Psoas muscle (tissue), 8 donors: ENCODE measurements around the gene TSHZ2. TPM values are rescaled to one million over a fixed set of nuclear protein-coding genes. Genes with fewer than 3 reads are reported as not detected.

Experiments
- ATAC-seq, 4 donors: fragments of 200-7000 bp; cut with Tn5 transposase; one replicate each; pipeline ENCODE4 v1.9.1; 2020; ENCODE audit warnings: moderate library complexity in 3 of 4, mild to moderate bottlenecking in 2 of 4
- DNase-seq, 2 donors: peaks; one replicate each; pipeline ENCODE4 v3.0.0-alpha.2; 2020
- H3K27ac ChIP-seq: fragments of 200-600 bp; one replicate; pipeline ENCODE4 v1.8.0; 2022
- H3K27me3 ChIP-seq, 3 donors: fragments of 200-600 bp in 1 of 3; one replicate each; pipeline versions ENCODE4 v1.6.1 to v1.8.0; 2013 to 2022; ENCODE audit warnings: low read length in 2 of 3, mild to moderate bottlenecking in 2 of 3, moderate library complexity in 1 of 3; ENCODE audit not compliant: insufficient read depth in 3 of 3
- H3K36me3 ChIP-seq, 2 donors: fragments of 200-600 bp in 1 of 2; one replicate each; pipeline versions ENCODE4 v1.6.1 to v1.8.0; 2013 to 2022; ENCODE audit warnings: low read depth in 1 of 2, mild to moderate bottlenecking in 1 of 2, moderate library complexity in 1 of 2; ENCODE audit not compliant: insufficient read depth in 1 of 2
- H3K4me1 ChIP-seq: fragments of 200-600 bp; one replicate; pipeline ENCODE4 v1.8.0; 2022
- H3K4me3 ChIP-seq: fragments of 200-600 bp; one replicate; pipeline ENCODE4 v1.8.0; 2022; ENCODE audit warnings: mild to moderate bottlenecking
- H3K9me3 ChIP-seq: fragments of 200-600 bp; one replicate; pipeline ENCODE4 v1.8.0; 2022
- CTCF ChIP-seq: fragments of 200-600 bp; IDR thresholded peaks from one replicate; pipeline ENCODE4 v1.8.0; 2022; ENCODE audit warnings: antibody characterized with exemption
- WGBS, 3 donors: extraction: QIAGEN DNeasy Blood & Tissue Kit; methylation state at CpG; one replicate each; pipeline versions ENCODE4 v1.1.6 to v1.1.7; 2013; 5-methylcytosine and 5-hydroxymethylcytosine counted together
- intact Hi-C, 2 donors: fragments of 100-400 bp; cut with DNase I; formaldehyde crosslinking; loops; one replicate each; pipeline versions ENCODE4 v1.11.0 to v1.14.2; 2022
- polyA plus RNA-seq, 3 donors: library from polyadenylated mRNA; stranded (reverse); fragments of 200-250 nt; gene quantifications; one replicate each; pipeline ENCODE4 v1.2.3, GENCODE V29; 2013
- total RNA-seq, 4 donors: library from RNA; stranded (reverse); fragmentation: NEBNext Ultra II Directional in 2 of 4; extraction: Animal tissue kit (Norgen Biotek cat#: 25700) in 2 of 4; gene quantifications; one replicate each; pipeline versions ENCODE4 v1.2.1 to v1.2.4, GENCODE V29; 2021 to 2023
- donor health status: healthy with polysubstance abuse.
- donor health status: DM: no; HTN: no; CAD: no; lungs with moderate emphysema.
- donor health status: Bipolar disorder and iron deficiency.
- donor health status: healthy.
- donor health status: DM: yes; HTN: yes; CAD: no.
- donor health status: DM: no; HTN: no; CAD: no.
- donor health status: DM: no; HTN: no; CAD: no.
- donor health status: DM: yes; HTN: yes; CAD: no.

TSHZ2 gene
- total and polyA plus RNA-seq, 7 donors: 0.39 to 7.5 (median 1.9) TPM

DNA sequence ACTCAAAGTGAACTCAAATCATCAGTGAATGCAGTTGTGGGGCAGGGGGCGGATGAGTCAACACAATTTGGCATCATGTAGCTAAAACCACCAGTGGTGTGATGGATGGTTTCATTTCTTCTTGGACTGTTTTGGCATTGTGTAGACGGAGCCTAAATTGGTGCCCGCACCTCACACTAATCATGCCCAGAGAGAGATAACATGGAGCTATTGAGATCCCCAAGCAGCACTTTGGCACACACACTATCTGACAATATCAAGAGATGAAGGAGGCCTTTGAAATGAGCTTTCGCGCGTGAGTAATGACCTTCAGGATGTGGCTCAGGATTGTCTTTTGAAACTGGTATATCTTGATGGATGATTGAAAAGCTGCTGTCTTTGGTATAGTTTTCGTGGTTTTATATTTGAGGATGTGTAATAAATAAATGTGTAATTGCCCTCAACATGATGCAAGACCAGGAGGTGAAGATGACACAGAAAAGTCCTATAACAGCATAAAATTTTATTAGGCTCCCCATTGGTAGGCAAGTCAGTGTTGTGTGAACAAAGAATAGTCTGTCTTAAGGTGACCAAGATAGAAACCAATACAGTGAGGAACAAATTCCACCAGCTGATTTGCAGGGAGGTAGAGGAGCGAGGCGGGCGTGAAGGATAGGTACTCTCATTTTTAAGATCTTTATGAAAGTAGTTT, 174.2 kb downstream of the TSHZ2 start:
- DNase-seq: no peak
- H3K27ac ChIP-seq: no peak overlapping the region
- no peaks in the 10 kb centered on the region for H3K4me1 ChIP-seq
- H3K4me3 ChIP-seq: no peak overlapping the region
- no peak for ATAC-seq
- 92 to 96% (median 94%) methylated on average over 10 of the region's 10 CpGs for WGBS, 3 donors
- H3K36me3 ChIP-seq: no peaks in the 10 kb centered on the region
- intact Hi-C loops: no loop called here
- no peaks in the 10 kb centered on the region for H3K27me3 ChIP-seq
- no peaks in the 10 kb centered on the region for H3K9me3 ChIP-seq
- no peak for TF ChIP-seq CTCF

DNA sequence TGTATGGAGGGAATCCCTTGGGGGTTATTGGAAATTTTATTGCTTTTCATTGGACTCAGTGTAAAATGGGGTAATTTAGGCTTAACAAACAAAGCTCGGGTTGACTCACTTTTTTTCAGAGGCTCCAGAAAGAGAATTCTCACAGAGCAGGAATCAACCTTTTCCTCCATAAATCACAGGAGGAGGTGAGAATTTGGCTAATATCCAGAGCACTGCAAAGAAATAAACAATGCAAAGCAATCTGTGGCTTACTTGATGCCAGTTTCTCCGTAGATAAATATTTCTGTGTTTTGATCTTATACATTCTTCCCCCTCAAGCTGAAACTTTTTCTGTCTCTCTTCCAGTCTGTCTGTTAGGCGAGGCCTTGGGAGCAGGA, 176.6 kb downstream of the TSHZ2 start:
- Histone ChIP-seq H3K9me3 (no peaks in the 10 kb centered on the region), H3K4me3 (no peak overlapping the region), H3K36me3 (no peaks in the 10 kb centered on the region), H3K27me3 (no peaks in the 10 kb centered on the region), H3K4me1 (no peaks in the 10 kb centered on the region), H3K27ac (no peak overlapping the region)
- intact Hi-C loops: no loop called here
- ATAC-seq (no peak), DNase-seq (no peak)
- TF ChIP-seq CTCF: no peak
- WGBS, 3 donors: 37 to 45% (median 45%) methylated on average over 3 of the region's 3 CpGs

DNA sequence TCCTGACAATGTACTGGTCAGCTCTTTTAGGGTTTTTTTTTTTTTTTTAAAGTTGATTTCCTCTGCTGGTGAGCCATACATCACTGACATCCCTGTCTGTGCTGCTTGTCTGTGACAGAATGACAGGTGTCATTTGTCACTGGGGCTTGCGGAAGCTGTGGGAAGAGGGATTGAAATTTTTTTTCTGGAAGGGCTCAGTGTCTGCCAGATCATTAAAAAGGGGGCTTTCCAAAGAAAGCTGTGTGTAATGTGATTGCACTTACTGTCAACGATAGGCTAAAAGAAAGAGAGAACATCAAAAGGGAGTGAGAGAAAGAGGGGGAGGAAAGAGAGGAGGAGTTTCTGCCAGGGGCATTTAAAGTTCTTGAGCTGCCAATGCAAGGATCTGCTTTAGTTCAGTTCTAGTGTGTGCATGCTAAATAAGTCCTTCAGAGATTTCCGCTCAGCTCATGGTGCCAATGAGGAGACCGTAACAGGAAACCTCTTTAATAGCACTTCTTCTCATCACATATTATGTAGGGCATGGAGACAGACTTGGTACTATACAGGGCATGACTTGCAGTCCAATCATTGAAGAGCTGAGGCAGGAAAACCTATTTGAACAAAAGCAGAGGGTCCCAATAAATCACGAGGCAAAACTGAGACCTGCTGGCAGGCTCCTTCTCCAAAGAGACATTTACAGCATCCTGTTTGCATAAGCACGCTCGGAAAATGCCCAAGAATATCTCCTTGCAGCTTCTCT, 177.2 kb downstream of the TSHZ2 start:
- ATAC-seq: no peak
- no peak overlapping the region for H3K27ac ChIP-seq

DNA sequence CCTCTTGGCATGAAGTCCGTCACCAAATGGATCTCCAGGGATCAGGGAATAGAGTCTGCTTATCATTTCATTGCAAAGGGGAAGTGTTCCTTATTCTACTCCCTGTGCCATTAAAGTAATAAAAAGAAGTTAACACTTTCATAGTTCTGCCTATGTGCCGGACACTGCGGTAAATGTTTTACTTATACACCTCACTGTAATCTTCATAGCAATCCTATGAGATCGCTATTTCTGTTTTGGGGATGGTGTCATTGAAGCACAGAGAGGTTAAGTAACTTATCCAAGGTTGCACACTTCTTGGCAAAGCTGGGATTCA, 177.7 kb downstream of the TSHZ2 start:
- H3K27ac ChIP-seq: no peak overlapping the region
- DNase-seq (no peak), ATAC-seq (no peak)
- no peak overlapping the region for H3K4me3 ChIP-seq
- no peaks in the 10 kb centered on the region for H3K27me3 ChIP-seq
- H3K9me3 ChIP-seq: no peaks in the 10 kb centered on the region
- no peak for TF ChIP-seq CTCF
- intact Hi-C loops: no loop called here
- no peaks in the 10 kb centered on the region for H3K4me1 ChIP-seq
- H3K36me3 ChIP-seq: no peaks in the 10 kb centered on the region
- 49 to 52% (median 52%) methylated on average over 4 of the region's 4 CpGs for WGBS, 3 donors

More for the DNA sequence above, 177.2 kb downstream of the TSHZ2 start:
- 8 to 15% (median 11%) methylated on average over 7 of the region's 7 CpGs for WGBS, 3 donors
- no peak for TF ChIP-seq CTCF
- intact Hi-C loops: no loop called here
- Histone ChIP-seq H3K9me3 (no peaks in the 10 kb centered on the region), H3K4me1 (no peaks in the 10 kb centered on the region), H3K27me3 (no peaks in the 10 kb centered on the region), H3K4me3 (no peak overlapping the region), H3K36me3 (no peaks in the 10 kb centered on the region)
- DNase-seq: no peak
